GM12878 (cell line): ENCODE measurements around the gene CCN5. TPM values are rescaled to one million over a fixed set of nuclear protein-coding genes. Genes with fewer than 3 reads are reported as not detected.

Source experiments
- ATAC-seq: fragments of 200-7000 bp; cut with Tn5 transposase; 3 replicates; pipeline ENCODE4 v1.9.1; 2020; ENCODE audit warnings: mild to moderate bottlenecking, moderate library complexity
- BruUV-seq: library from RNA; stranded (reverse); fragments of 400-500 nt; replicated peaks from 2 replicates; lab custom pipeline; 2021; lab: Mats Ljungman, UMichigan
- CTCF ChIA-PET: fragments of 300-600 bp; sonication (Branson Sonifier 250); formaldehyde crosslinking; extraction: SDS; loops from one replicate; lab custom pipeline; 2021; ENCODE audit warnings: inconsistent platforms; lab: Yijun Ruan, JAX
- POLR2A ChIA-PET: fragments of 350-600 bp; formaldehyde crosslinking; extraction: SDS; loops from one replicate; lab custom pipeline; 2021; ENCODE audit warnings: inconsistent platforms; lab: Charles Lee
- RAD21 ChIA-PET: fragments of 300-600 bp; sonication (Branson Sonifier 250); formaldehyde crosslinking; loops from one replicate; lab custom pipeline; 2023; ENCODE audit warnings: antibody characterized with exemption; ENCODE audit not compliant: unreplicated experiment; lab: Charles Lee
- SMC1A ChIA-PET: fragments of 300-600 bp; sonication (Branson Sonifier 250); formaldehyde crosslinking; loops from one replicate; lab custom pipeline; 2023; ENCODE audit not compliant: unreplicated experiment, uncharacterized antibody; lab: Charles Lee
- DNase-seq: peaks from one replicate; pipeline ENCODE4 v3.0.0-alpha.2; 2011; ENCODE audit warnings: low read depth, low spot score
- FAIRE-seq: peaks from 3 replicates; lab custom pipeline; 2011; peaks lifted over from hg19 to GRCh38; lab: Jason Lieb, UNC
- H2AFZ ChIP-seq: 2 replicates; pipeline ENCODE4 v1.6.0; 2011; ENCODE audit warnings: low read depth, low read length, control low read depth; ENCODE audit not compliant: control insufficient read depth
- H3K27ac ChIP-seq: 2 replicates; pipeline ENCODE4 v1.5.1; 2011; ENCODE audit warnings: control low read depth; ENCODE audit not compliant: control insufficient read depth, insufficient read depth
- H3K27me3 ChIP-seq, 2 experiments: replicated peaks in 1 of 2; 2 replicates each; pipeline versions ENCODE4 v1.6.0 to v1.6.1; 2011; ENCODE audit warnings: low read length in 1 of 2; ENCODE audit not compliant: control insufficient read depth in 2 of 2, insufficient read depth in 2 of 2
- H3K36me3 ChIP-seq, 2 experiments: 2 replicates each; pipeline ENCODE4 v1.5.1; 2011; ENCODE audit warnings: low read length in 1 of 2; ENCODE audit not compliant: control insufficient read depth in 2 of 2, insufficient read depth in 2 of 2
- H3K4me1 ChIP-seq: 2 replicates; pipeline ENCODE4 v1.6.1; 2011; ENCODE audit warnings: mild to moderate bottlenecking, low read length, moderate library complexity, mixed read lengths; ENCODE audit not compliant: control insufficient read depth, insufficient read depth
- H3K4me2 ChIP-seq: 2 replicates; pipeline ENCODE4 v1.6.0; 2011; ENCODE audit warnings: control low read depth; ENCODE audit not compliant: control insufficient read depth, insufficient read depth
- H3K4me3 ChIP-seq: fragments of 200-600 bp; sonication (generic); 2 replicates; pipeline ENCODE4 v1.5.1; 2016
- H3K79me2 ChIP-seq: 2 replicates; pipeline ENCODE4 v1.6.0; 2011; ENCODE audit warnings: low read length; ENCODE audit not compliant: control insufficient read depth, insufficient read depth
- H3K9ac ChIP-seq: 2 replicates; pipeline ENCODE4 v1.8.0; 2011; ENCODE audit warnings: low read length, control low read depth, mixed read lengths; ENCODE audit not compliant: control insufficient read depth, insufficient read depth
- H3K9me3 ChIP-seq: replicated peaks from 3 replicates; pipeline ENCODE4 v1.5.1; 2011; ENCODE audit warnings: mild to moderate bottlenecking, low read length; ENCODE audit not compliant: control insufficient read depth, insufficient read depth
- H4K20me1 ChIP-seq: 2 replicates; pipeline ENCODE4 v1.6.0; 2011; ENCODE audit not compliant: control insufficient read depth, insufficient read depth
- BMI1 ChIP-seq: fragments of 450-650 bp; IDR thresholded peaks from 2 replicates; pipeline ENCODE4 v1.6.1; 2016; ENCODE audit warnings: mild to moderate bottlenecking, moderate library complexity, borderline replicate concordance
- BRCA1 ChIP-seq: IDR thresholded peaks from 2 replicates; pipeline ENCODE4 v1.6.1; 2011; ENCODE audit warnings: low read depth, low read length, improper control_type of control experiment
- CEBPZ ChIP-seq: fragments of 150-350 bp; IDR thresholded peaks from 2 replicates; pipeline ENCODE4 v1.6.1; 2016; ENCODE audit warnings: low read depth, low read length
- GABPA ChIP-seq: IDR thresholded peaks from 2 replicates; pipeline ENCODE4 v1.6.1; 2014; ENCODE audit warnings: antibody characterized with exemption, low read depth, mild to moderate bottlenecking, inconsistent platforms
- HSF1 ChIP-seq: fragments of 150-350 bp; IDR thresholded peaks from 2 replicates; pipeline ENCODE4 v1.6.1; 2014; ENCODE audit warnings: mild to moderate bottlenecking, low read depth, low read length
- IKZF1 ChIP-seq: fragments of 450-650 bp; conservative IDR thresholded peaks from 2 replicates; pipeline ENCODE4 v1.6.1; 2017; ENCODE audit warnings: antibody characterized with exemption, mild to moderate bottlenecking
- JUNB ChIP-seq: IDR thresholded peaks from 2 replicates; pipeline ENCODE4 v1.6.1; 2016; ENCODE audit warnings: antibody characterized with exemption, mild to moderate bottlenecking
- MEF2A ChIP-seq: IDR thresholded peaks from 2 replicates; pipeline ENCODE4 v1.6.1; 2011; ENCODE audit warnings: low read depth, mild to moderate bottlenecking, low read length, moderate library complexity; ENCODE audit not compliant: insufficient read depth
- NFIC ChIP-seq: IDR thresholded peaks from 2 replicates; pipeline ENCODE4 v1.6.1; 2012; ENCODE audit warnings: low read depth, mild to moderate bottlenecking, inconsistent platforms, low read length, moderate library complexity
- NFXL1 ChIP-seq: fragments of 450-650 bp; IDR thresholded peaks from 2 replicates; pipeline ENCODE4 v1.6.1; 2017; ENCODE audit warnings: antibody characterized with exemption, mild to moderate bottlenecking, borderline replicate concordance
- NFYB ChIP-seq: IDR thresholded peaks from 2 replicates; pipeline ENCODE4 v1.6.1; 2011; ENCODE audit warnings: low read depth, mild to moderate bottlenecking, low read length, improper control_type of control experiment, moderate library complexity; ENCODE audit not compliant: insufficient read depth
- NR2C1 ChIP-seq: fragments of 450-650 bp; IDR thresholded peaks from 2 replicates; pipeline ENCODE4 v1.6.1; 2017; ENCODE audit warnings: antibody characterized with exemption, mild to moderate bottlenecking, moderate library complexity
- RCOR1 ChIP-seq: conservative IDR thresholded peaks from 2 replicates; pipeline ENCODE4 v1.6.1; 2012; ENCODE audit warnings: low read depth, low read length, improper control_type of control experiment
- SIX5 ChIP-seq: IDR thresholded peaks from 2 replicates; pipeline ENCODE4 v1.6.1; 2011; ENCODE audit warnings: mild to moderate bottlenecking, low read depth, low read length, moderate library complexity; ENCODE audit not compliant: severe bottlenecking
- SKIL ChIP-seq: fragments of 450-650 bp; IDR thresholded peaks from 2 replicates; pipeline ENCODE4 v1.6.1; 2017; ENCODE audit warnings: mild to moderate bottlenecking, low read depth, inconsistent platforms; ENCODE audit not compliant: poor library complexity, severe bottlenecking
- WGBS: methylation state at CpG from one replicate; pipeline ENCODE4 v1.1.6; 2016; ENCODE audit warnings: low lambda C conversion rate; ENCODE audit not compliant: insufficient replicate concordance, insufficient coverage; ENCODE audit errors: missing lambda C conversion rate; 5-methylcytosine and 5-hydroxymethylcytosine counted together
- in situ Hi-C: fragments of 300-500 bp; cut with MboI; formaldehyde crosslinking; loops from 9 replicates; pipeline ENCODE4 v1.14.3; 2018; ENCODE audit warnings: mixed read lengths
- intact Hi-C: fragments of 100-400 bp; cut with micrococcal nuclease; formaldehyde crosslinking; loops from one replicate; pipeline ENCODE4 v1.14.2; 2022; ENCODE audit not compliant: unreplicated experiment
- polyA plus RNA-seq, 11 experiments: library from polyadenylated mRNA; depleted of rRNA in 4 of 11; unstranded in 6 of 11; stranded (reverse) in 5 of 11; fragments of >200 nt; fragmentation: Nextera tagmentation in 4 of 11; fragmentation: Illumina TruSeq in 1 of 11; extraction: Ambion mirVana in 4 of 11; extraction: Trizol in 1 of 11; gene quantifications; 1 replicate in 1 of 11; 2 replicates in 10 of 11; pipeline versions ENCODE4 v1.2.1 to v1.2.3, GENCODE V29; 2011 to 2016; ENCODE audit warnings: inconsistent platforms in 2 of 11, missing spikeins in 2 of 11, low read depth in 1 of 11
- total RNA-seq, 4 experiments: library from RNA; depleted of rRNA in 3 of 4; stranded (reverse); fragments of >200 nt in 3 of 4; fragmentation: Illumina TruSeq in 1 of 4; extraction: Trizol in 1 of 4; gene quantifications; 2 replicates each; pipeline versions ENCODE4 v1.2.1 to v1.2.3, GENCODE V29; 2013 to 2021

CCN5 gene
- total and polyA plus RNA-seq, 10 of the 15 experiments (the other 5 are each of a cell fraction or from before 2014, with no cell fraction given): 0.14 to 0.15 TPM; not detected in 8

- WGBS: 57% methylated on average over 8 of the region's 8 CpGs
- in situ Hi-C loops (no loop called here), intact Hi-C loops (no loop called here)
- Histone ChIP-seq H3K27ac (no peak overlapping the region), H2AFZ (no peak overlapping the region), H3K36me3 (no peaks in the 10 kb centered on the region), H3K9me3 (no peaks in the 10 kb centered on the region), H3K79me2 (no peaks in the 10 kb centered on the region), H3K4me1 (no peaks in the 10 kb centered on the region), H3K9ac (no peak overlapping the region), H3K27me3 (peaks cover 0 to 3% of the 10 kb centered on the region in 2 experiments; a peak in 1 of 4 replicates), H3K4me2 (no peak overlapping the region), H3K4me3 (no peak overlapping the region), H4K20me1 (no peaks in the 10 kb centered on the region)
- ATAC-seq: no peak
- no peak for DNase-seq
- ChIA-PET SMC1A (interaction anchor here (0.9 kb wide), 1 partner anchor 13 kb away, joined by 3 read pairs; no protein-coding TSS in a partner anchor), RAD21 (no interaction called here), POLR2A (no interaction called here), CTCF (interaction anchor here (1.1 to 1.5 kb wide), 2 partner anchors 27 to 156 kb away, joined by 3 read pairs; no protein-coding TSS in a partner anchor)
- FAIRE-seq: no peak
- BruUV-seq: no TSS peak
- TF ChIP-seq NR2C1: no peak
- TF ChIP-seq SKIL: no peak
- no peak for TF ChIP-seq CEBPZ
- TF ChIP-seq BMI1: no peak
- no peak for TF ChIP-seq SIX5
- TF ChIP-seq JUNB: no peak
- TF ChIP-seq RCOR1: no peak
- TF ChIP-seq HSF1: no peak
- no peak for TF ChIP-seq BRCA1
- TF ChIP-seq NFIC: no peak
- no peak for TF ChIP-seq GABPA
- no peak for TF ChIP-seq IKZF1
- no peak for TF ChIP-seq NFXL1
- TF ChIP-seq NFYB: no peak
- no peak for TF ChIP-seq MEF2A
Observed at GRCh38 chr20:44711237-44711636, 3.9 kb upstream of the CCN5 start.
